Measurements from ENCODE around the gene AGPAT3.

AGPAT3 gene

GRCh38 chr21:43959231-43960116 lies 94.5 kb downstream of the AGPAT3 start:
- DNase-seq: no peak

DNA sequence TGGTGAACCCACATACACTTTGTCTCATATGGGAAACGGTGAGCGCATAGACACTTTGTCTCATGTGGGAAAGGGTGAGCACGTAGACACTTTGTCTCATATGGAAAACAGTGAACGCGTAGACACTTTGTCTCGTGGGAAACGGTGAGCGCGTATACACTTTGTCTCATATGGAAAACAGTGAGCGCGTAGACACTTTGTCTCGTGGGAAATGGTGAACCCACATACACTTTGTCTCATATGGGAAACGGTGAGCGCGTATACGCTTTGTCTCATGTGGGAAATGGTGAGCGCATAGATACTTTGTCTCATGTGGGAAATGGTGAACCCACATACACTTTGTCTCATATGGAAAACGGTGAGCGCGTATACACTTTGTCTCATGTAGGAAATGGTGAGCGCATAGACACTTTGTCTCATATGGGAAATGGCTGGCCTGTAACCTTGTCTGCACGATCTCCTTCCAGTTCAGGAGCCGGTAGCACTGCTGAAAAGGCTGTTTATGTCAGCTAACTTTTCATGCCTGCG lies 96.4 kb downstream of the AGPAT3 start:
- no peak for DNase-seq

GRCh38 chr21:43965911-43966585 lies 101.0 kb downstream of the AGPAT3 start:
- no peak for DNase-seq

DNA sequence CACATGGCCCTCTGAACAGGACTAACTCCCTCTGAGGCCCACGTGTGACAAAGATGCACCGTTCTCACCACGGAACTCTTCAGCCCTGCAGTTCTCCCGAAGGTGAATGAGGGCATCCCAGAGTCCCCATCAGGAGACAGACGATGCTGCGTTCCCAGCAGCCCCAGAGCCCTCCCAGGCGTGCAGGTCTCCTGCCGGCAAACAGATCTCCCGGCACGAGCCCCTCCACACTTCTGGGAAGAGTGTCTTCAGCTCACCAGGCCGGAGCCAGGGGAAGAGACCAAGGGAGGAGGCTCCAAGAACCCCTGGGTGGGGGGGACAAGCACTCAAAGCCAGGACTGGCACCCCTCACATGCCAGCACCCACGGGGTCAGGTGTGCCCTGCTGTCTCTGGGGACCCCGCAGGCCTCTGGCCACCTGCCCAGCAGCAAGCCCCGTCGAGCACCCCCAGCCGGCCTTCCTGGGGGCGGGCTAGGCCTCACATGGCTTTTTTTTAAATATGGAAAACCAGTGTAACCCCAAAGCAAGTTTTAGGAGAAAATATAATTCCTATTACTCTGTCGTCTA lies 102.0 kb downstream of the AGPAT3 start:
- no peak for DNase-seq

- DNase-seq: no peak
Observed at GRCh38 chr21:43967981-43968380, 103.0 kb downstream of the AGPAT3 start.

DNA sequence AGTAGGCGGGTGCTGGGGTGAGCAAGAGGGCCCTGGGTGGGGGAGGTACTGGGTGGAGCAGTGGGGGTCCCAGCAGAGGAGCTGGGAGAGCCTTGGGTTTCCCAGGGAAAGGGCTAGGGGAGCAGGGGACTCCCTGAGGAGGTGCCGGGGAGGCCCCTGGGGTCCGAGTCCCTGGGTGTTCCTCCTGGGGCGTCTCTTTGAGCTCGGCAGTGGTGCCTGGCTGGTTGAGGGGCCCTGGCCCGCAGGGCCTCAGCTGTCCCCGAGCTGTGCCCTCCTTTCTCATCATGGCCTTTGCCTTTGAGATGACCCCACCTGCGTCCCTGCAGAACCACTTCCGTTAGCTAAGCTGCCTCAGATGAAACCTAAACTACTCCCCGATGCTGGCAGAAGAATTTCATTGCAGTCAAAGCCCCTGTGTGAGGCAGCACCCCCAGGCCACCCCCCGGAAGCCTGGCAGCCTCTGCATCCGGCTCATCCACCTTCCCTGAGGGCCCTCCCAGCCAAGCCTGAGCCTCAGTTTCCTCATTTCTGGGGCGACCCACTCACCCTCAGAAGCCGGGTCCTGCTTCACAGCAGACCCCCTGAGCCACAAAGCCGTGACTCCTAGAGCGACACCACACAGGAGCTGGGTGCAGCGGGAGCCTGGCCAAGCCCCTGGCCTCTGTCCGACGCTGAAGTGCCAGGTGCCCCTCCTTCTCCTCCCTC lies 103.5 kb downstream of the AGPAT3 start:
- DNase-seq: no peak

DNA sequence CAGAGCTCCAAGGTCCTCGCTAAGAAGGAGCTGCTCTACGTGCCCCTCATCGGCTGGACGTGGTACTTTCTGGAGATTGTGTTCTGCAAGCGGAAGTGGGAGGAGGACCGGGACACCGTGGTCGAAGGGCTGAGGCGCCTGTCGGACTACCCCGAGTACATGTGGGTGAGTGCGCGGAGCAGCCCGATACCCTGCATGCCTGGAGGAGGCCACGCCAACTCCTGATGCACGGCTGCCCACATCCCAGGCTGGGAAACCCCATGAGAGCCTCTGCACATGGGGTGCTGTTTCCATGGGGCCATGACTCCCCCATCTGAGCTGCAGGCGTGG lies 104.1 kb downstream of the AGPAT3 start:
- DNase-seq: no peak

DNA sequence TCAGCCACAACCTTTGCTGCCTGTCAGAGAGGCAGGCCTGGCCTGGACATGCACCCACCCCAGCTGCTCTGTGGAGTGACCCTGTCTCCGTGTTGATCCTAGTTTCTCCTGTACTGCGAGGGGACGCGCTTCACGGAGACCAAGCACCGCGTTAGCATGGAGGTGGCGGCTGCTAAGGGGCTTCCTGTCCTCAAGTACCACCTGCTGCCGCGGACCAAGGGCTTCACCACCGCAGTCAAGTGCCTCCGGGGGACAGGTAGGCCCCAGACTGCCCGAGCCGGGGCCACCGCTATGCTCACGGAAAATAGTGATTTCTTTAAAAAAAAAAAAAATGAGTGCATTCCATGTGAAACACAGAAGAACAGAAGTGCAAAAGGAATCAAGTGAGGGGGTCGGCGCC lies 105.5 kb downstream of the AGPAT3 start:
- no peak for DNase-seq

- DNase-seq: no peak
Observed at GRCh38 chr21:43971201-43971991, 106.4 kb downstream of the AGPAT3 start.

GRCh38 chr21:43971992-43972255 lies 106.9 kb downstream of the AGPAT3 start:
- no peak for DNase-seq

- no peak for DNase-seq
Observed at GRCh38 chr21:43972850-43973633, 108.0 kb downstream of the AGPAT3 start.

DNA sequence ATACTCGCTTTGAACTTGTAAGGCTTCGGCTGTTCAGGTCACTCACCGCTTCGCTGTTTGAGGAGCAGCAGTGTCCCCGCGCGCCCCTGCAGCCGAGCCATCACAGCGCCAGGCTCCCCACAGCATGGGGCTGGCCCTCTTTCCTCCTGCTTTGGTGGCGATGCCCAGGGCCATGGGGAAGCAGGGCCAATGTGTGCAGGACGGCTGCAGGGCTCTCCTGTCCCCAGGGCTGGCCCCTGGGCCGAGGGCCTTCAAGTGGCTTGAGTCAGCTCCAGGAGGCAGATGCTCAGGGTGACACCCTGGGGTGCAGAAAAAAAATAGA lies 108.6 kb downstream of the AGPAT3 start:
- DNase-seq: no peak

DNA sequence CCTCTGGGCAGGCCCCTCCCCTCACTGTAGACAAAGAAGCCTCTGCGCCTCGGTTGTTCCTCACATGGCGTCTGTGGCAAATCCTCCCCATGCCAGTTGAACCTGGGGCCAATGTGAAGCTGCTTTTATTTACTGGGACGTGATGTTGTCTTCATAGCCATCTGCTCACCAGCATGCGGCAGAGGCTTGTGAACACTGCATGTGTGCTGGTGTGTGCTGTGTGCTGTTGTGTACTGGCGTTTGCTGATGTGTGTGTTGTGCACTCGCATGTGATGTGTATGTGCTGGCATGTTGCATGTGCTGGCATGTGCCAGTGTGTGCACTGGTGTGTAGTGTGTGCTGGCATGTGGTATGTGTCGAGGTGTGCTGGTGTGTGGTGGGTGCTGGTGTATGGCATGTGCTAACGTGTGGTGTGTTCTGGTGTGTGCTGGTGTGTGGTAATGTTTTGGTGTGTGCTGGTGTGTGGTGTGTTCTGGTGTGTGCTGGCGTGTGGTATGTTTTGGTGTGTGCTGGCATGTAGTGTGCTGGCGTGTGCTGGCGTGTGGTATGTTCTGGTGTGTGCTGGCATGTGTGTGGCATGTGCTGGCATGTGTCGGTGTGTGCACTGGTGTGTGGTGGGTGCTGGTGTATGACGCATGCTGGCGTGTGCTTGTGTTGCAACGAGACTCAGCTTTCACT lies 109.9 kb downstream of the AGPAT3 start:
- no peak for DNase-seq

DNA sequence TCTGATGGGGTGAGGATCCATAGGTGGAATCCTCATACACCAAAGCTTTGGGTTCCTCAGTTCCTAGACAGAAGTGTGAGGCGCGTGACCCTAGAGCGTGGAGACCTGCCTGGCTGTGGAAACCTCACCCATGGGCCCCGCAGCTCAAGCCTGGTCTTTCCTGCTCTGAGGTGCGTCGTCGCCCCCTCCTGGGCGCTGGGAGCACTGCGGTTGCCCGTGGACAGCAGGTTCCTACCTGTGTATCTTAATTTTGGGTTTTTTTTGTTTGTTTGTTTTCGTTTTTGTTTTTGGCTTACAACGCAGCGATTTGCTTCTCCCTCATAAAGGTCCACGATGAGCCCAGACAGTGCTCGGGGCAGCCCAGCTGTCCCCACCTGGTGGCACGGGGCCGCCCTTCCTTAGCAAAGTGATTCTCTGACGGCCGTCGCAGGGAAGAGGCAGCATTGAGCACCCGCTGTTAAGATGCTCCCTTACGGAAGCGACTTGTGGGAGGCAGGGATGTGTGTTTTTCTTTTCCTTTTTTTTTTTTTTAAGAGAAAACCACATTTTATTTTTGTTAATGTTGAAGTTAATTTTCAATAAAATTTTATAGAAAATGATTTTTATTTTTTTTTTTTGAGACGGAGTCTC lies 110.6 kb downstream of the AGPAT3 start:
- peak; percentile 7 for DNase-seq

DNA sequence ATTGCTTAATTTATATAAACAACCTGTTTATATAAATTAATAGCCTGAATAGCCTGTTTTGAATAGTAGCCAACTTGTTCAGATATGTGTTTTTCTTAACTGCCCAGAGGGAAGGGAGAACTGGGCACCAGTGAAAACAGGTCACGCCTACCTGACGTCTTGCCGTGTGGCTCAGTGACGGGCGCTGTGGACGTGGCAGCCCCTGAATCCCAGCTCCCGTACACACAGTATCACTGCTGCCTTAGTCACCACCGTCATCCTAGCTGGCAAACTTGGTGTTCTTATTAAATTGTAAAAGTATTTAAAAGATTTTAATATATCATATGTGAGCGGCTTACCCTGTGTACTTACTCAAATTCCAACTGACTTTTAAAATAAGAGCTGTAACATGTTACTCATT lies 111.6 kb downstream of the AGPAT3 start:
- DNase-seq: no peak

DNA sequence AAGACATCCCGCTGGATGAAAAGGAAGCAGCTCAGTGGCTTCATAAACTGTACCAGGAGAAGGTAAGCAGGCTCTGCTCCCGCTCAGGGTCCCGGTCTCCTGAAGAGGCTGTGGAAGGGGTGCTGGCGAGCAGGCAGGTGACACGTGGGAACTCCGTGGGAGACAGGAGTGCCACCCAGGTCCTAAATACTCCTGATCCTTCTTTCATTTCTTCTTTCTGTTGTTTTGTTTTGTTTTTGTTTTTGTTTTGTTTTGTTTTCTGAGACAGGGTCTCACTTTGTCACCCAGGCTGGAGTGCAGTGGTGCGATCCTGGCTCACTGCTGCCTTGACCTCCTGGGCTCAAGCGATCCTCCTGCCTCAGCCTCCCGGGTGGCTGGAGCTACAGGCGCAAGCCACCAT lies 113.0 kb downstream of the AGPAT3 start:
- no peak for DNase-seq

DNA sequence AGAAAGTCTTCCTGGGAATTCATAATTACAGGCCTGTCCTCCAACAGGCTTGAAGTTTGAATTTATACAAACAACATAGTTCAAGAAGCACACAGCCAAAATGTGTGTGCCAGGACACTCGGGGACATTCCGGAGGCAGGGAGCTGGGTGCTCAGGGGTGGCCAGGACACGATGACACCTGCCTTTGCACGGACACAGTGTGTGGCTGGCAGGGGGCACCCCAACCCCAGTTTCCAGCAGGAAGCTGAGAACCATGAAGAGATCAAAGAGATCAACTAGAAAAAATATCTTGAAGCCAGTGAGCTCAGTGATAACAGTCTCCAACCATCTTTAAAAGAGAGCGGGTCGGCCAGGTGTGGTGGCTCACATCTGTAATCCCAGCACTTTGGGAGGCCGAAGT lies 114.6 kb downstream of the AGPAT3 start:
- no peak for DNase-seq

DNA sequence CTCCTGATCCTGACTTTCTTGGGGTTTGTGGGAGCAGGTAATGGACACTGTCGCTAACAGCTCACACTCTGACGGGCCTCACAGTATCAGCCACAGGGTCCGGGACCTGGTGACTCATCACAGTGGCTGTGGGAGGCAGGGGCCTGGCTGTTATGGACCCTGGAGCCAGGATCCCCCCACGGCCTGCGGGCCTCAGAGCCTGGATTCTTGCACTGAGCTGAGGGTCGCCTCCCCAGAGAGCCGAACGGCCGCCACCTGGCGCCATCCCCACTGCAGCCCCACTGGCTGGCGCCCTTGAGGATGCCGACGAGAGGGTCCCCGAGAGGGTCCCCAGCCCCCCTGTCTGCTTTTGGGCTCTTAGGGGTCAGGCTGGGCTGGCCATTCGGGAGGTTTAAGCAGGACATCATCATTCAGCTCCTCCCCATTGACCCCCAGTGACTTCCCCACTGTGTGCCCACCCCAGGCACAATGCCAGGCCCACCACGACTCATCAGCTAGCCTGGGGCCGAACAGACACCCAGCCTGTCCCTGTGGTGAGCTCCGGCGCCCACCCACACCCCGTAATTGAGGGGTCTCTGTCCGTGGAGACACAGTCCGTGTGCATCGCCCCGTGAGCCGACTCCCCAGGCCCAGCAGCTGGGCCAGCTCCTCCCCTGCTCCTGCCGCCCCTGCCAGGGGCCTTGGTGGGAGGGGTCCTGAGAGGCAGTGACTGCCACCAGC lies 116.3 kb downstream of the AGPAT3 start:
- DNase-seq: no peak

DNA sequence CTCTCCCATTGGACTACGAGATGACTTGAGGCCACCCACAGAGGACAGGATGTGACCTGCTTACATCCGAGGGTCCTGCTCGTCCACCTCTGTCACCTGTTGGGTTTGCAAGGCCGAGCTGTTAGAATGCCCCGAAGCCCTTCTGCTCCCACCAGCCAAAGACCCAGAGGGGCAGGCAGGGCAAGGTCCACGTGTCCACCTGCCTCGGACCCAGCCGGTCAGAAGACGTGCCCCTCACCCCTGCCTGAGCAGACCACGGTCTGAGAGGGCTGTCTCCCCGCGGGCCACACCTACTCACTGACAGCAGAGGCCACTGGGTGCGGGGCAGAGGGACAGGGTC lies 116.8 kb downstream of the AGPAT3 start:
- no peak for DNase-seq

- no peak for DNase-seq
Observed at GRCh38 chr21:43982489-43983078, 117.6 kb downstream of the AGPAT3 start.
